ENCODE results near the gene ATP7A. TPM values are rescaled to one million over a fixed set of nuclear protein-coding genes. Genes with fewer than 3 reads are reported as not detected.
"Not testable (repeated sequence)": the region's sequence is repeated elsewhere in the genome, so short reads cannot be mapped to it uniquely, and the experiment has no call there.

Gene ATP7A
- polyA plus RNA-seq, 3 donors: 13.2 to 17.8 (median 15.4) TPM

- DNase-seq: no peak
These were observed 26.8 kb downstream of the ATP7A start for GRCh38 chrX:77937291-77937690.

- no peak for DNase-seq
These were observed 27.7 kb downstream of the ATP7A start for GRCh38 chrX:77938083-77938680.

- not testable (repeated sequence) for DNase-seq
These were observed 34.5 kb downstream of the ATP7A start for GRCh38 chrX:77945031-77945430.

- no peak for DNase-seq
These were observed 35.5 kb downstream of the ATP7A start for GRCh38 chrX:77945910-77946545.

- DNase-seq: no peak
These were observed 36.1 kb downstream of the ATP7A start for GRCh38 chrX:77946571-77946970.

- DNase-seq: no peak
These were observed 39.3 kb downstream of the ATP7A start for GRCh38 chrX:77949840-77950239.

- no peak for DNase-seq
These were observed 41.7 kb downstream of the ATP7A start for GRCh38 chrX:77952173-77952572.

- DNase-seq: no peak
These were observed 42.8 kb downstream of the ATP7A start for GRCh38 chrX:77953302-77953701.

- DNase-seq: no peak
These were observed 43.2 kb downstream of the ATP7A start for GRCh38 chrX:77953708-77954107.

GRCh38 chrX:77960567-77960966 lies 50.1 kb downstream of the ATP7A start:
- no peak for DNase-seq

- no peak for DNase-seq
These were observed 50.6 kb downstream of the ATP7A start for GRCh38 chrX:77961063-77961462.

GRCh38 chrX:77962068-77962902 lies 51.8 kb downstream of the ATP7A start:
- DNase-seq: no peak

- no peak for DNase-seq
These were observed 55.9 kb downstream of the ATP7A start for GRCh38 chrX:77966361-77966760.

- DNase-seq: peak; percentile 30
These were observed 57.1 kb downstream of the ATP7A start for GRCh38 chrX:77967631-77968030.

GRCh38 chrX:77969538-77969937 lies 59.0 kb downstream of the ATP7A start, which contains the start of gene PGAM4:
TSS of gene PGAM4 (minus strand) at chrX:77969638. CDS start at chrX:77969638, 0 bp downstream.
- no peak for DNase-seq

- no peak for DNase-seq
These were observed 65.3 kb downstream of the ATP7A start for GRCh38 chrX:77975755-77976154.

- no peak for DNase-seq
These were observed 66.6 kb downstream of the ATP7A start for GRCh38 chrX:77977095-77977494.

- no peak for DNase-seq
These were observed 67.0 kb downstream of the ATP7A start for GRCh38 chrX:77977518-77977917.

GRCh38 chrX:77979870-77980269 lies 69.4 kb downstream of the ATP7A start:
- DNase-seq: no peak

GRCh38 chrX:78011846-78012245 lies 101.4 kb downstream of the ATP7A start:
- DNase-seq: no peak

GRCh38 chrX:78019586-78020483 lies 109.3 kb downstream of the ATP7A start:
- peak; percentile 5 for DNase-seq
